HG02678 (cell line): Measurements from ENCODE around the gene KCP.
A peak's percentile ranks its signal among the peaks of the same experiment; 100 is the strongest.

Experiments used
- ATAC-seq: cut with Tn5 transposase; IDR thresholded peaks from one replicate; pipeline ENCODE4 v1.9.1; 2021; ENCODE audit warnings: mild to moderate bottlenecking, moderate library complexity; ENCODE audit not compliant: unreplicated experiment

KCP gene

DNA sequence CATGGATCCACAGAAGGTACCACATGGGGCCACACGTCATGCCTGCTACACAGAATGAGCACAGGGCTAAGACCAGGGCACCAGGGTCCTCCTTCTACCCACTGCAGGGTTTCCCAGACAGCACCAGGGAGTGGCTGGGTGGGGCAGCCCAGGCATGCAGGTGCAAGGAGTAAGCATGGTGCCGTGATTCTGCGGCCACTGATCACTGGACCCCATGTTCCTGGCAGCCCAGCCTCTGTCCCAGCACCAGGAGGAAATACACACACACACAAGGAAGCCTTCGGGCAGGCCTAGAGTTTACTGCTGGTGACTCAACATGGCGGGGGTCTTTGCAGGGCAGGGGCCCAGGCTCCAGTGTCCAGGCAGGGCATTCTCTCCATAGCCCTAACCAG, 33.9 kb downstream of the KCP start:
- ATAC-seq, result no peak

DNA sequence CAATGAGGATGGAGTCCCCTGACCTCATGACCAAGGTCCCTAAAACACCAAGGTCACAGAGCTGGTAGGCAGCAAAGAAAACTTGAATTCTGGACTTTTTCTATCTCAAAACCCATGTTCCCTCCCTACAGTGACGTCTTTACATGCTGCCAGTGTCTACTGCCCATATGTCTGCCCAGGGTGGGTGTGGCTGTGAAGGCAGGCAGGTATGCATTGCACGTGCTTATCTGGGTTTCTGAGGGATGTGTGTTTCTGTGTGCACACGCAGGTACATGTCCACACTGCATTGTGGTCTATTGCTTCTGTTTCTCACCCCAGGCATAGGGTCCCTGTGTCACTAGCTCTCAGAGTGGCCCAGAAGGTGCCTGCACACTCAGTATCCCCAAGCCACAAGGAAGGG, 34.4 kb downstream of the KCP start:
- no peak for ATAC-seq

DNA sequence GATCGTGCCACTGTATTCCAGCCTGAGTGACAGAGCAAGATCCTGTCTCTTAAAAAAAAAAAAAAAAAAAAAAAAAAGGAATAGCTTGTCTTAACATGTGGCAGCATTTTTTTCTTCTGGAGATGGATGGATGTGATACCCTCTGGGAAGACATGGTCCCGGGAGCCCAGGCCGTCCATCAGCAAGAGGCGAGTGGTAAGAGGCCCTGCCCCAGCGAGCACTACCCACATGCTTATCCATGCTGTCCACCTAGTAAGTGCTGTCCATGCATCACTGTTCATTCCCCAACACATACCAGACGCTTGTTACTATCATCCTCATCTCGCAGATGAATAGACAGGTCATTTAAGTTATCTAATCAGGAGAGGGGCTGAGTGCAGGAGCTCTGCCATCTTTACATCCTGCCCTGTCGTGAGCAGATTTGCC, 35.0 kb downstream of the KCP start:
- ATAC-seq, result no peak

DNA sequence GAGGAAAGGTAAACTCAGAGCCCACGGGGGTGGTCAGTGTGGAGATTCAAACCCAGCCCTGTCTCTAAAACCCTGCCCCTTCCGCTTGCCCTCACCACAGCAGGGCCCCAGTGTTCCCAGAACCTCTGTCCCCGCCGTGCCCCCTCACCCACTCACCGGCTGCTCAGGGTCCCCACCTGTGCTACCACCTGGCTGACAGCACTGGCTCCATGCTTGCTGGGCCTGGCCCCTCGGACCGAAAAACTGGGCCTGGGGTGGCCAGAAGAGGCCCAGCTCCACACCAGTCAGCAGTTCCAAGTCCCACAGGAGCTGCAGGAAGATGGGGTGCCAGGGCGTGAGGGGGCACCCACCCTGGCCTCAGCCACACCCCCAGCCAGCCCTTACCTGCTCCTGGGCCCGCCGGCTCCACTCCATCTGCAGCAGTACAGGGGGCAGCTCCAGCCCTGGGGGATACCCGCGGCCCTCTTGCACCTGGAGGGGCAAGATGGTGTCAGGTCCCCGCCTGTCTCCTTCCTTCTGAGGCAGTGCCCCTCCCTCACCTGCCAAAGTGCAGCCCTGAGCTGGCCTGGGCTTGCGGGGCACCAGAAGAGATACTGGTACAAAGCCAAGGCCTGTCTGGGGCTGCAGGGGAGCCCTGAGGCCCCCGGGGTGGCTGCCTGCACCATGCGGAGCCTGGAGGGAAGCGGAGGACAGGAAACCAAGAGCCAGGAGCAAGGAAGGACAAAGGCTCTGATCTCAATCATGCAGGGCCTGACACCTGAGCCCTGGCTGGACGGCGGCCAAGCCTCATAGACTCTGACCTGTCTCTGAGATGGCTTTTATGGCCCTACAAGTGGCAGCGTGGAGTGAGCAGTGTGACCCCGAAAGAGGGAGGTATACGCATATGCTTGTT, 36.1 kb downstream of the KCP start:
- ATAC-seq, result no peak

DNA sequence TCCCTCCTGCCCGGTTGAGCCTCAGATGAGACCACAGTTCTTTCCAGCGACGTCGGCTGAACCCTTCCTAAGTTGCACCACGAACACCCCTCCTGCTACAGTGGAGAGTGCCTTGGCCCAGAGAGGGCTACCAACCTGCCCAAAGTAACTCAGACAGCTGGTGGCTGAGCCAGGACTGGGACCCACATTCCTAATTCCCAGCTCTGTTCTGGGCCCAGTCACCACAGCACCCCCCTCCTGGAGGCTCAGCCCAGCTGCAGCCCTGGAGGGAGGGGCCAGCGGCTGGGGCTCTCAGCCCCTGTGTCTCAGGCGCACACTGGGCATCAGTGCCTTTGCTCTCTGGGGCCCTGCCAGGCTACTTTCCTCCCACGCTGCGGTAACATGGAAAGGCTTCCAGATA, 37.3 kb downstream of the KCP start:
- no peak for ATAC-seq

DNA sequence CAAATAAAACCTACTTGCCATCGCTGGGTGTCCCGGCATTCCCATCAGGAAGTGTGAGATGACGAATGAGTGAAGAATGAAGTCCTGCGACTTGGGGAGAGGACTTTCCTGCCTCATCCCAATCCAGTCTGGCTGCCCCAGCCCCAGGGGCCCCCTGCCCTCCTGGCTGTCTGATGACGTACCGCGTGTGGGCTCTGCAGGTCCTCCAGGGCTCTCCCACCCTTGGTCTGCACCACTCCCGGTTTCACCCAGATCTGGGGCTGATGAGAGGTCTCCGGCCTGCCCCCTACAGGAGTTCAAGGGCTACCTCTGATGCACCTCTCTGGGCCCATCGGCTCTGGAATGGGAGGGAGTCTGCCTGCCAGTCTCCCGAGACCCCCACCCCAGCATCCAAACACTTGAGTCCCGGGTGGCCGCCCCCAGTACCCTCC, 38.1 kb downstream of the KCP start:
- ATAC-seq, result no peak

DNA sequence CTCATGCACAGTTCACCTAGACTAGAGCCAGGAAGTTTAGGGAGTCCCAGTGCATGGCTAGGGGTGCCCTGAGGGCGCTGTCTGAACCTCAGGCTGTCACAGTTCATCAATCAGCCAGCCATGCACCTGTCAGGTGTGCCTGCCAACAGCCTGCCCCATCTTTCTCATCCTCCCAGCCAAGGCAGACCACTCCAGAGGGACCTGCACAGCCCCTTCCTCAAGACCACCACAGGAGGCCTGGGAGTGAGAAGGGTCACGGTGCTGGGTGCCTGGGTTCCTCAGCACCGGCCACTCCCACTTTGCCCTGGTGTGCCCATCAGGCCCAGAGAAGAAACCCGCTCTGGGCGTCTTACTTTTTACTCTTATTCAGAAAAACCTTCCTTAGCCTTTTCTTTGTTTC, 39.5 kb downstream of the KCP start:
- no peak for ATAC-seq

DNA sequence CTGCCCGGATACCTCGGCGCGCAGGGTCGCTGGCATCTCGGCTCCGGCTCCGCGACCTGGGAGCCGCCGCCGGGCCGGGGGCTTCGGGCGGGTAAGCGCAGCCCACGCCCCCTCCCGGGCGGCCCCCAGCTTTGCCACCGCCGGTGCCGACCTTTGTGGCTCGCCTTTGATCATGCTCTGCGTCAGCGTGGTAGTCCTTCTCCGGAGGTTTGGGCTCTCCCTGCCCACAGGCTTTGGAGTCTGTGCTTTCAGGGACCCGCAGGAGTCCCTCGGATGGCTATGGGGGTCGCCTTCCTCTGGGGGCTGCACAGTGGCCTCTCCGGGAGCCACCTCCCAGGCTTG, 40.6 kb downstream of the KCP start:
- peak; percentile 29 for ATAC-seq

DNA sequence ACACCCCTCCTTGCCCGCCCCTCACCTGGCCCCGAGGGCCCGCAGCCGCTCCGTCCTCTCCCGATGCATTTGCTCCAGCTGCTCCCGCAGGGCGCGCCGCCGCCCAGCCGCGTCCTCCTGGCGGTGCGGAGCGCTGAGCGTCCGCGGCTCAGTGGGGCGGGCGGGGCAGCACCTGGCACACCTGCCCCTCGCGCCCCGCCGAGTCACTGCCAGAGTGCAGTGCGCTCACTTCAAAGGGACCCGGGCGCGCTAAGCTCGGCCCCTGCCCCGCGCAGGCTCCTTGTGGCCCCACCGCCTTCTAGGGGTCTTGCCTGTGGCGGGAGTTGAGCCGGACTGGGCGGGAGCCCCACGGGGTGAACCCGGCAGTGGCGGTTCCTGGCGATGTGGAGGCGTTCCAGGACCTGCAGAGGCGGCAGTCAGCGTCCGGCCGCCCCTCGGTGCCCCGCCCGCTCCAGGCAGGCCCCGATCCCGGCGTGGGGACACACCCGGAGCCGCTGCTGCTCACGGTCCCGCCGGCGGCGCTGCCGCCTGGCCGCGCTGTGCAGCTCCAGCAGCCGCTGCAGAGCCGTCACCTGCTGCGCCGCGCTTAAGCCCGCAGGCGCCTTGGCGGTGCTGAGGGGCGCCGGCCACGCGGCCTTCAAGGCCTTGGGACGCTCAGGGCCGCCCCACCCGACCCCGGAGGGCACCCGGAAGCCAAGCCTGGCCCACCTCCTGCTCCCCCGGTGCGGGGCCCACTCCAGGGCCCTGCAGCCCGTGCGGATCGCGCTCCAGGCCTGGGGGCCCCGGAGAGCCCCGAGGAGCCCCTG, 41.2 kb downstream of the KCP start:
- ATAC-seq, result peak; percentile 64

DNA sequence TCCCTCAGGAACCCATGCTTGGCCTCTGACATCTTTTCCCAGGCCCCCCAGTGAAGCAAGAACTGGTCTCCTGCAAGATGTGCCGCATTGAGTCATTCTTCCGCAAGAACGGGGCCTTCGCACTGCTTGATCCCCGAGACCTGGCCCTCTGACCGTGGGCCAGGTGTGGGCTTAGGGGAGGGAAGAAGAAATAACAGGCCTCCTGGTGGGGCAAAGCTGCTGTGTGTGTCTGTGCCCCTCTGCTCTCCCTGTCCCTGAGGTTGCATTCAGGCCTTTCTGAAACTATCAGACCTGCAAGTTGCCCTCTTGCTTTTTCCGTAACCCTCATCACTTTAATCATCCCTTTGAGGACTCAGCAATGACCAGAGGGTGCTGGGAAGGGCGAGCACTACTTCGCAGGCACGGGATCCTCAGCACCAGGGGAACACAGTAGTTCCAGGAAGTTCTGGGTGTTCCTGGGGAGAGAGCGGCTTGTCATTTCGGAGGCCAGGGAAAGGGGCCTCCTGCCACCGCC, 41.8 kb downstream of the KCP start:
- ATAC-seq, result no peak

DNA sequence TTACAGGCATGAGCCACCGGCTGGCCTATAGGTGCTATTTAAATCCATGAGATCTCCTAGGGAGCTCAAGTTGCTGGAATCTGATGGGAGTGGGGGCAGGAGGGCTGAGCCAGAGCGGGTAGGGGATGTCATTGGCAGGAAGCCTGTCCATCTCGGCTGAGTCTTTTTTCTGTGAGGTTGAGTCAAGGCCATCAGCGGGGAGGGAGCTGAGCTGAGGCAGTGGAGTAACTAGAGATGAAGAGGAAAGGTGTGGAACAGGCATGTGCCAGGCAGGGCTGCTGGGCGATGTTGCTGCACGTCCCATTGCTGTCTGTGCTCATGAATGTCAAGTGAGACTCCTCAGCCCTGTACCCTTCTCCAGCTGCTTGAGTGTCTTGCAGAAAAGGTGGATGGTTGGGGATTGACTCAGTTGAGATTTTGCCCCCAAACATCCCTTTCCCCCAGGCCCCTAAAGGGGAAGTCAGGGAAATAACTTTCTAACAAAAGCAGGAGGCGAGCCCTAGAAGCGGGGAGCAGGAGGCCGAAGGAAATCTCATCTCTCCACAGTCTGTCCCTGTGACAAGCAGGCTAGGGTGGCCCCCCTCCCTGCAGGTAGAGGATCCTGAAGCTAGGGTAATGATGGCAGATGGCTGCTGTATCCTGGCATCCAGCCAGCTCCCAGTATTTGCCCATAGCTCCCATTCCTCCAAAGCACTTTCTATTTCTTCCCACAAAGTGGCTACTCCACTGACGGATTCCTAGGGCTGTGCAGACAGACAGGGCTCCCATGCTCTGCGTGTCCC, 42.5 kb downstream of the KCP start:
- ATAC-seq, result no peak

DNA sequence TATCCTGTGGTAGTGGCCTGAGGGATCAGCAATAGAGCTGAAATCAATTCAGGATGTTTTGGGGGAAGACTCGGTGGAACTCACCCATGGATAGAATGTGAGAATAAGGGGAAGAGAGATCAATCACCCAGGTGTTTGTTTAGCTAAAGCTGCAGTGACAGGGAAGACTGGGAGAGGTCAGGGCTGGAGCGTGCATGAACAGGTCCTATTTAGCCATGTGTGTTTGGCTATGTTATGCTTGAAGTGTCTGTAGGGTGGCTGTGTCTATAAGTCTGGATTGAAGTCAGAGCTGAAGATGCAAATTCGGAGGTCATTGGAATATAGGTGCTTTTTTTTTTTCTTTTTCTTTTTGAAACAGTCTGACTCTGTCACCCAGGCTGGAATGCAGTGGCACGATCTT, 43.3 kb downstream of the KCP start:
- no peak for ATAC-seq

DNA sequence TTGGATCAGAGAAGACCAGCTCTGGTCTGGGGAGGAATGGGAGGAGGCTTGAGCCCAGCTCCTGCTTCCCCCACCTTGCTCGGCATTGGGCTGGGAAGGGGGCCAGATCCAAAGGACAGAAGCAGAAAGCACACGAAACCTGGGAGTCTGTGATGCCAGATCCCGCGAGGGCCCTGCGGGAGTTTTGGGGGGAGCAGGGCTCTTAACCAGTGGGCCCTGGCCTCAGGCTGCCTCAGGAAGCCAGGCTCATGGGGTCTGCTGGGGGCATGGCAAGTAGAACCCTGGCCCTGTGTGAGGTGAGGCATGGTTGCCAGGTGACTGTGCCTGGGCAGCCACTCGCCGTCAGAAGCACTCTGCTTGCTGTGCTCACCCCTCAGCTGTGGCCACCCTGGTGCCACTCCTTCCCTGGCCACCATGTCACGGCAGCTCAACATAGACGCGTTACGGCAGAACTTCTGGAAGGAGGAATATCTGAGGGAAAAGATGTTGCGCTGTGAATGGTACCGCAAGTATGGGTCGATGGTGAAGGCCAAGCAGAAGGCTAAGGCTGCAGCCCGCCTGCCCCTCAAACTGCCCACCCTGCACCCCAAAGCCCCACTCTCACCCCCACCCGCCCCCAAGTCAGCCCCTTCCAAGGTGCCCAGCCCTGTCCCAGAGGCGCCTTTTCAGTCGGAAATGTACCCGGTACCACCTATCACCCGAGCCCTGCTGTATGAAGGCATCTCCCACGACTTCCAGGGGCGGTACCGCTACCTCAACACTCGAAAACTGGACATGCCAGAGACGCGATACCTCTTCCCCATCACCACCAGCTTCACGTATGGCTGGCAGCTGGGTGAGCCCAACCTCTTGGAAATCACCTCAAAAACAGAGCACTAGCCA, 44.3 kb downstream of the KCP start:
- no peak for ATAC-seq

DNA sequence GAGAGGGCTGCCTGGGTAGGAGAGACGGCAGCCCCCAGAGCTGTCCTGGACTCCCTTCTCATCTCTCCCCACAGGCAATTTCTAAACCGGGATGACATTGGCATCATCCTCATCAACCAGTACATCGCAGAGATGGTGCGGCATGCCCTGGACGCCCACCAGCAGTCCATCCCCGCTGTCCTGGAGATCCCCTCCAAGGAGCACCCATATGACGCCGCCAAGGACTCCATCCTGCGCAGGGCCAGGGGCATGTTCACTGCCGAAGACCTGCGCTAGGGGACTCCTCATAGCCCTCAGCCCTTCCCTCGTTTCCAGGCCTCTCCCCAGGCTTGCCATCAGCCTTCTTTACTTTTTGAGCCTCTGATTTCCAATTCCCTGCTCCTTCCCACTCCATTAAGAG, 45.2 kb downstream of the KCP start:
- no peak for ATAC-seq

DNA sequence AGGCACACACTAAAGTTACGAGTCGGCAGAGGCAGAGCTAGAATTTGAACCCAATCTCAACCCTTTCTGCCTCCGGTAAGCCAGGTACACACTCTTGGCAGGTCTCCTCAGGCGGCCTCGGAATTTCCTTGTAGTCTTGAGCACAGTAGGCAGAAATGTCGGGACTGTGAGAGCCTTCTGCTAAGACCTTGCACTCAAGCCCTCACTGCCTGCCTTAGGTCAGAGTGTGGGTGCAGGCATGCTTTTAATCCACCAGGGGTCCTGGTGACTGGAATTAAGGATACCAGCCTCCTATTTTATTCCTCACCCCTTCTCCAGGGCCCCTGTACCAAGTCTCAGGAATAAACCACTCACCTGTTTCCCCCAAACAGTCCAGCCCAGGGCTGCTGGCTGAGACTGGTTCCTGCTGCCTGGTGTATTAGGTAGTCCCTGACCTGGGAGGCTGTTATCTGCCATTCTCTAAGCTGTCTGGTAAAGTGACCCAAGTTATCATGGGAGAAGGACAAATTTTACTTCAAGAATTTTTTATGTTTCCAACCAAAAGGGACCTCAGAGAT, 47.0 kb downstream of the KCP start:
- ATAC-seq, result peak; percentile 27

DNA sequence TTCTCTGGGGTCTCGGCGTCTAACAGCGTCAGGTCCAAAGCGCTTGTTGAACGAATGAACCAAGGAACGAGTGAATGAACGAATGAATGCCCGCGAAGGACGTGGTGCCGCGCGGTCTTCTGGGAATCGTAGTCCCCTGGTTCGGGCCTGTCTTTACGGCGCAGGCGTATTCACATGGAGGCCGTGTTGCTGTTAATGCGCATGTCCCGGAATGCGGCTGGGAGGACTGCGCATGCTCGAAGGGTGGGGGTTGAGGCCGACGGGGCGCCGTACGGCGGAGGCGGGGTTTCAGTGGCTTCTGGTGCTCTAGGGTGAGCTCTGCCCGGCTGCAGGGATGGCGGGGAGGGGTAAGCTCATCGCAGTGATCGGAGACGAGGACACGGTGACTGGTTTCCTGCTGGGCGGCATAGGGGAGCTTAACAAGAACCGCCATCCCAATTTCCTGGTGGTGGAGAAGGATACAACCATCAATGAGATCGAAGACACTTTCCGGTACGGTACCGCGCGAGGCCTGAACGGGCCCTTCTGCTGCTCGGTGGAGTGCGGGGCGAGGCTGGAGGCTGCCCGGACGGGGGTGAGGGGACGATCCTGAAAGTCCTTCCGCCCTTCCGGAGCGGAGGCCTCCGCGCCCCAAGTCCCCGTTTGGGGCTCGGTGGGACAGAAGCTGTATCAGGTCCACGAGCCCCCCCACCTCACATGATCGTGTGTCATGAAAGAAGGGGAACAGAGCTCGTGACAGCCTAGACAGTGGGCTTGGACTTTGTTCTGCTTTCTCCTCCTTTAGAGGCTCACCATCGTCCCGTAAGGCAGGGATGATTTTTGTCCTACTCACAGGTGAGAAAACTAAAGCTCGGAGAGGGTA, 47.7 kb downstream of the KCP start, which contains the start of gene ATP6V1F:
TSS of gene ATP6V1F (plus strand) at position 286 of the 862 bp plus-strand sequence. CDS start at position 335, 49 bp downstream.
- peak; percentile 88 for ATAC-seq

DNA sequence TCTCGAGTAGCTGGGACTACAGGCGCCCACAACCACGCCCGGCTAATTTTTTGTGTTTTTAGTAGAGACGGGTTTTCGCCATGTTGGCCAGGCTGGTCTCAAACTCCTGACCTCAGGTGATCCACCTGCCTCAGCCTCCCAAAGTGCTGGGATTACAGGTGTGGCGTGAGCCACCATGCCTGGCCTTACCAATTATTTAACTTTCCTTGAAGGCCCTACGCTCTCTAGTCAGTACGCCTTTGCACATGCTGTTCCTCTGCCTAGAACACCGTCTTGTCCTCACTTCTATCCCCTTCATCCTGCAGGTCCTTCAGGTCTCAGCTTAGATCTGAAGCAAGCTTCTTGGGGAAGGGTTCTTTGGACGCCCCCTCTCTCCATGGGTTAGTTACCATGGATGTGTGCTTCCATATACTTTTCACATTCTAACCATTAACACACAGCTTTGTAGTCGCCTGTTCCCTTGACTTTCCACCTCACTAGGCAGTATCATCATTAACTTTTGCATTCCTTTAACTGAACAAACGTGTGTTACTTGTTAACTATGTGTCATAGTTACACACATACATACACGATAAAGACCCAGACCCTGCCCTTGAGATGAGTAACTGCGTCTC, 48.4 kb downstream of the KCP start:
- no peak for ATAC-seq
